ENCODE data around the gene SPATA16. TPM values are rescaled to one million over a fixed set of nuclear protein-coding genes. Genes with fewer than 3 reads are reported as not detected.

The SPATA16 gene
- total RNA-seq, 1 experiment from 2014 or later, result 0.44 TPM

GRCh38 chr3:173078525-173078924 is 62.5 kb downstream of the SPATA16 start:
- ChIA-PET CTCF (no interaction called here), POLR2A (no interaction called here)
- TF ChIP-seq OVOL2 (CRISPR knock-in tag; IDR thresholded peaks at IDR 0.05; ENCODE audit: borderline replicate concordance) (no peak), SP1 (CRISPR knock-in tag; conservative IDR thresholded peaks at IDR 0.05) (no peak), ZMAT4 (CRISPR knock-in tag; IDR thresholded peaks at IDR 0.05) (no peak), FOXK1 (CRISPR knock-in tag; IDR thresholded peaks at IDR 0.05) (no peak), FOXP4 (CRISPR knock-in tag; IDR thresholded peaks at IDR 0.05) (no peak), SMAD3 (CRISPR knock-in tag; IDR thresholded peaks at IDR 0.05; ENCODE audit: borderline replicate concordance) (no peak), PRRX2 (CRISPR knock-in tag; IDR thresholded peaks at IDR 0.05) (no peak), ZNF396 (CRISPR knock-in tag; IDR thresholded peaks at IDR 0.05; ENCODE audit: borderline replicate concordance) (no peak), SMAD4 (CRISPR knock-in tag; IDR thresholded peaks at IDR 0.05) (no peak), FOXP1 (CRISPR knock-in tag; IDR thresholded peaks at IDR 0.05; ENCODE audit: borderline replicate concordance) (no peak), ATF1 (CRISPR knock-in tag; IDR thresholded peaks at IDR 0.05) (no peak), ELF4 (CRISPR knock-in tag; IDR thresholded peaks at IDR 0.05; ENCODE audit: low read depth) (no peak), NR2C2 (CRISPR knock-in tag; IDR thresholded peaks at IDR 0.05) (no peak), USF2 (CRISPR knock-in tag; IDR thresholded peaks at IDR 0.05) (no peak), MAX (CRISPR knock-in tag; IDR thresholded peaks at IDR 0.05) (no peak), KAT7 (CRISPR knock-in tag; IDR thresholded peaks at IDR 0.05; ENCODE audit: borderline replicate concordance) (no peak), JAZF1 (CRISPR knock-in tag; IDR thresholded peaks at IDR 0.05) (no peak), ZNF425 (CRISPR knock-in tag; conservative IDR thresholded peaks at IDR 0.05) (no peak)
- DNase-seq (ENCODE audit: low spot score) (no peak), ATAC-seq (no peak)
- H3K4me1 Mint-ChIP-seq, result peaks cover 35% of the 10 kb centered on the region
- peaks cover 12% of the 10 kb centered on the region for H3K36me3 Mint-ChIP-seq
- H3K27me3 Mint-ChIP-seq (ENCODE audit: low read depth), result no peaks in the 10 kb centered on the region
- no peak overlapping the region for H3K4me3 Mint-ChIP-seq
- H3K27ac Mint-ChIP-seq, result no peak overlapping the region
- peaks cover 23% of the 10 kb centered on the region for H3K9me3 Mint-ChIP-seq

GRCh38 chr3:173066044-173067004 is 74.7 kb downstream of the SPATA16 start:
- DNase-seq (ENCODE audit: low spot score) (no peak), ATAC-seq (peak; percentile 26)
- no peak overlapping the region for H3K4me3 Mint-ChIP-seq
- H3K27me3 Mint-ChIP-seq (ENCODE audit: low read depth), result no peaks in the 10 kb centered on the region; the same call in 1 of the 2 replicates
- POLR2A ChIA-PET, result no interaction called here
- no peak overlapping the region for H3K27ac Mint-ChIP-seq
- peaks cover 5% of the 10 kb centered on the region; the same call in 1 of the 2 replicates for H3K36me3 Mint-ChIP-seq
- peaks cover 8% of the 10 kb centered on the region for H3K4me1 Mint-ChIP-seq
- peaks cover 14% of the 10 kb centered on the region for H3K9me3 Mint-ChIP-seq
- CTCF ChIA-PET, result no interaction called here
- no peak for TF ChIP-seq JAZF1 (CRISPR knock-in tag; IDR thresholded peaks at IDR 0.05)
- no peak for TF ChIP-seq ATF3 (CRISPR knock-in tag; conservative IDR thresholded peaks at IDR 0.05)
- no peak for TF ChIP-seq TEAD1 (CRISPR knock-in tag; IDR thresholded peaks at IDR 0.05)
- TF ChIP-seq ZNF532 (CRISPR knock-in tag; IDR thresholded peaks at IDR 0.05; ENCODE audit: borderline replicate concordance), result no peak
- TF ChIP-seq ZSCAN18 (CRISPR knock-in tag; IDR thresholded peaks at IDR 0.05), result no peak
